Activated naive CD4-positive, alpha-beta T cell treated with anti-CD3 and anti-CD28 coated beads, Interleukin-2, amount 10 ng/mL, durations not matched to agents 5 hours and 36 hours (primary cell): ENCODE measurements around the gene SLCO2A1. TPM values are rescaled to one million over a fixed set of nuclear protein-coding genes. Genes with fewer than 3 reads are reported as not detected.

Source experiments
- total RNA-seq, 2 experiments: library from RNA; stranded (reverse); gene quantifications; one replicate each; pipeline ENCODE4 v1.2.3, GENCODE V29; 2021

SLCO2A1 gene
- total RNA-seq = not detected

GRCh38 chr3:134029734-134030378 lies at the start of gene SLCO2A1:
TSS of gene SLCO2A1 (minus strand) at chr3:134029925. CDS start at chr3:134029802, 123 bp downstream.

GRCh38 chr3:133895208-133896001 lies 134.3 kb downstream of the SLCO2A1 start, which contains the start of gene RAB6B:
TSS of gene RAB6B (minus strand) at chr3:133895882. CDS start at chr3:133895466, 416 bp downstream.

Other genes with a start within 250 kb of the SLCO2A1 start
- 10 to 100 TPM; 48.1 to 49.1 TPM for gene SRPRB, start 224.1 kb downstream of the SLCO2A1 start, total RNA-seq
- gene RAB6B, start 134.0 kb downstream of the SLCO2A1 start, total RNA-seq = not detected
- 10 to 100 TPM; 13.5 to 14.6 TPM for gene RYK, start 220.9 kb upstream of the SLCO2A1 start, total RNA-seq